IPS-18a (cell line): ENCODE results near the gene ZC3H11A.
"Not testable (repeated sequence)": the region's sequence is repeated elsewhere in the genome, so short reads cannot be mapped to it uniquely, and the experiment has no call there.

Experiments used
- H3K27ac ChIP-seq: one replicate; pipeline ENCODE4 v1.5.1; 2013; ENCODE audit warnings: low read length
- H3K27me3 ChIP-seq: one replicate; pipeline ENCODE4 v1.6.1; 2013; ENCODE audit warnings: mild to moderate bottlenecking, low read length; ENCODE audit not compliant: control insufficient read depth, insufficient read depth
- H3K36me3 ChIP-seq: one replicate; pipeline ENCODE4 v1.6.1; 2013; ENCODE audit warnings: low read depth, low read length; ENCODE audit not compliant: control insufficient read depth
- H3K4me1 ChIP-seq: one replicate; pipeline ENCODE4 v1.6.1; 2013; ENCODE audit warnings: low read depth, low read length; ENCODE audit not compliant: control insufficient read depth
- H3K4me3 ChIP-seq: one replicate; pipeline ENCODE4 v1.5.1; 2013; ENCODE audit warnings: low read length
- H3K9ac ChIP-seq: one replicate; pipeline ENCODE4 v1.6.1; 2013; ENCODE audit warnings: mild to moderate bottlenecking, low read length, moderate library complexity
- H3K9me3 ChIP-seq: one replicate; pipeline ENCODE4 v1.6.1; 2013; ENCODE audit warnings: low read depth, low read length; ENCODE audit not compliant: control insufficient read depth

The ZC3H11A gene

DNA sequence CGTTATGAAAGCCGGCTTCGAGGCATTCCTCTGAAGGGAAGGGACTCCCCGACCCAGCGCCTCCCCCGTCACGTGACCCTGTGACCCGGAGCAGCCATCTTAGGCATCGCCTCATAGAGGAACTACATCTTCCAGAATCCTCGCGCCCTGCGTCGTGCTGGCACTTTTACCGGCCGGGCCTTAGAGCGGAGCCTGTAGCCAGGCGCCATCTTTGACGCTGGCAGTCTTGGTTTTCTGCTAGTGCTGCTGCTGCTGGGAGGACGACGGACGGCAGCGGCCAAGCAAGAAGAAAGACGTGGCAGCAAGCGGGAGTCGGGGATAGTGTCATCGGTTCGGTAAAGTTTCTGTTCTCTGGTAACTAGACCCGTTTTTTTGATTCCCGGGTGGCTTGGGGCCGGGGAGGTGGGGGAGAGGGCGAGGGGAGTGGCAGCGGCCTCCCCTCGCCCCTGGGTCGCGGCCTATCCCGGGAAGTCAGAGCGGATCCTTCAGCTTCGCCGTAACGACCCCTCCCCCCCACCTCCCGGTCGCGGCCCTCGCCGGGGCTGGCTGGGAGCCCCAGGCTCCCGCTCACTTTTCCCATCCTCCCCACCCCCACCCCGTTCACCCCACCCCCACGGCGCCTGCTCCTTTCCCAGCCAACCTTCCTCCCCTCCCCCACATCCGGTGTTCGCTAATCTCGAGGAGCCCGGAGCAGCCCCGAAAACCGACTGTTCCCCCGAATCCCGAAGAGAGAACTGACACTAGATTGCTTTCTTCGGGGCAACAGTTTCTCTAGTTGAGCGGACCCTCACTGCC is at the start of gene ZC3H11A, which contains the start of gene ZBED6:
TSS of gene ZC3H11A (plus strand) at position 183 of the 795 bp plus-strand sequence. CDS start 21,448 bp downstream, outside the sequence.
TSS of gene ZBED6 (plus strand) at position 183 of the 795 bp plus-strand sequence. CDS start 1,900 bp downstream, outside the sequence.
- Histone ChIP-seq H3K27ac (peak within 1 kb of the TSS; percentile 95), H3K36me3 (peaks cover 37% of the 10 kb centered on the region), H3K9me3 (no peaks in the 10 kb centered on the region), H3K9ac (peak within 1 kb of the TSS; percentile 97), H3K4me1 (peaks cover 15% of the 10 kb centered on the region), H3K27me3 (no peaks in the 10 kb centered on the region), H3K4me3 (peak within 1 kb of the TSS; percentile 98)

DNA sequence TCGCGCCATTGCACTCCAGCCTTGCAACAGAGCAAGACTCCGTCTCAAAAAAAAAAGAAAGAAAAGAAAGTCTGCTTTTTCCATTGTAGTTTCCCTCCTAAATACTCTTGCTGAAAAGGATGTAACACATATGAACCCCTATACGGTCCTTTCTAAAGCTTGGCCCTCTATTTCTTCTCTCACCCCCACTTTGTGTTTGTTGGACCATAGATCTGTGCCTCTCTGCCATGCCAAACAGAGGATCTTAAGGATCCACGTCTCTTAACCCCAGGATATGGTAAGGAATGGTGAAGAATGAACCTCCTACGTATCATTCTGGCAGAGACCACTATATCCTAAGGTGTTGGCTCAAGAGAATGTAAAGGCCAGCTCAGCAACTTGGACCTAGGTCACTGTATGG is 49.1 kb upstream of the ZC3H11A start:
- Histone ChIP-seq H3K36me3 (no peaks in the 10 kb centered on the region), H3K9me3 (no peaks in the 10 kb centered on the region), H3K27me3 (no peaks in the 10 kb centered on the region), H3K4me3 (no peak overlapping the region), H3K4me1 (peaks cover 20% of the 10 kb centered on the region), H3K27ac (no peak overlapping the region), H3K9ac (no peak overlapping the region)

DNA sequence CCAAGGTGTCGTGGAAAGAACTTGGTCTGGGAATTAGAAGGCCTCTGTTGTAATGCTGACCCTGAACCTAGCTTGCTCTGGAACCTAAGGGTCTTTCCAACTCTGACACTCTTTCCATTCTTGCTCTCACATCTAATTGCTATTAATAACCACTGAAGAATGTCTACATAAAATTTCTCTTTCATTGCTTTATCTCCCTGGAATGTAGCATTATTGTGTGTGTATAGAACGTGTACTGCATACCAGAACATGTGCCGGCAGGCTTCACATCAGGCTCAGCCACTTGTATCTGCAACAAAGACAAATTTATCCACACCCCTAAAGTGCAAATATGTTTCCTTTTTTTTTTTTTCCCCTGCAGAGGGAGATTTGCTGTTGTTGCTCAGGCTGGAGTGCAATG is 44.4 kb upstream of the ZC3H11A start:
- no peaks in the 10 kb centered on the region for H3K27me3 ChIP-seq
- no peak overlapping the region for H3K9ac ChIP-seq
- no peak overlapping the region for H3K27ac ChIP-seq

DNA sequence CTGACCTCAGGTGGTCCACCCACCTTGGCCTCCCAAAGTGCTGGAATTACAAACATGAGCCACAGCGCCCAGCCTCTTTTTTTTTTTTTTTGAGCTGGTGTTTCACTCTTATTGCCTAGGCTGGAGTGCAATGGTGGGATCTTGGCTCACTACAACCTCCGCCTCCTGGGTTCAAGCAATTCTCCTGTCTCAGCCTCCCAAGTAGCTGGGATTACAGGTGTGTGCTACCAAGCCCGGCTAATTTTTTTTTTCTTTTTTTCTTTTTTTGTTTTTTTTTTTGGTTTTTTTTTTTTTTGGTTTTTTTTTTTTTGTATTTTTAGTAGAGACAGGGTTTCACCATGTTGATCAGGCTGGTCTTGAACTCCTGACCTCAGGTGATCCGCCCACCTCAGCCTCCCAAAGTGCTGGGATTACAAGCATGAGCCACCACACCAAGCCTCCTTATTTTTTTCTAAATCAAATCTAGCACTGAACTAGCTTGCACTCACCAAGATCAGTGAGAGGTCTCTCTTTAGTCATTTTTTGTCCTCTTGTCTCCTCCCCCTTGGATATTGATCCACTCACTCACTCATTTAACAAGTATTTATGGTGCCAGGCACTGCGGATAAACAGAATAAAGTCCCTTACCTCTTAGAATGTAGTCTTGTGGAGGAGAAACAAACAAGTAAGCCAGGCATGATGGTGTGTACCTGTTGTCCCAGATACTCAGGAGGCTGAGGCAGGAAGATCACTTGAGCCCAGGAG is 43.6 kb upstream of the ZC3H11A start:
- not testable (repeated sequence) for H3K9ac ChIP-seq, H3K27me3 ChIP-seq, H3K36me3 ChIP-seq, H3K27ac ChIP-seq, H3K4me1 ChIP-seq, H3K9me3 ChIP-seq, H3K4me3 ChIP-seq

More for the DNA sequence above, 44.4 kb upstream of the ZC3H11A start:
- Histone ChIP-seq H3K4me1 (no peaks in the 10 kb centered on the region), H3K36me3 (no peaks in the 10 kb centered on the region), H3K9me3 (no peaks in the 10 kb centered on the region), H3K4me3 (no peak overlapping the region)

DNA sequence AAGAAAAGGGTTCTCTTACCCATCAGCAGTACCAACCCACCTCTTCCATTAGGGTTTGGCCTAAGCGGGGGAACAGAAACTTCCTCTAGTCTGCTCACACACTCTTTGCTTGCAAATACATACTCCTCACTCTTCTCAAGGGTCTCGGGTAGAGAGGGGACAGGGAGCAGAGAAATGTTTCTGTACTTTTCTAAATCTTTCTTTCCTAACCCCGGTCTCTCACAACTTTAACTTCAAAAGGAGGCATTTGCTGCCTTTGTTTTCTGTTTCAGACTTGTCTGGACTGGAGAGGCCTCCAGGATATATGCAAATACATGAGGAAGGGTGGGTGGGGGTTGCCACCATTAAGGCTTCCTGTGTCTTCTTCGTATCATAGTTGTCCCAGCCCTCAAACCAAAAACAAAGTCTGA is 41.0 kb upstream of the ZC3H11A start:
- no peaks in the 10 kb centered on the region for H3K36me3 ChIP-seq
- no peaks in the 10 kb centered on the region for H3K9me3 ChIP-seq
- H3K9ac ChIP-seq: no peak overlapping the region
- no peaks in the 10 kb centered on the region for H3K27me3 ChIP-seq
- no peaks in the 10 kb centered on the region for H3K4me1 ChIP-seq
- H3K27ac ChIP-seq: no peak overlapping the region
- H3K4me3 ChIP-seq: no peak overlapping the region

DNA sequence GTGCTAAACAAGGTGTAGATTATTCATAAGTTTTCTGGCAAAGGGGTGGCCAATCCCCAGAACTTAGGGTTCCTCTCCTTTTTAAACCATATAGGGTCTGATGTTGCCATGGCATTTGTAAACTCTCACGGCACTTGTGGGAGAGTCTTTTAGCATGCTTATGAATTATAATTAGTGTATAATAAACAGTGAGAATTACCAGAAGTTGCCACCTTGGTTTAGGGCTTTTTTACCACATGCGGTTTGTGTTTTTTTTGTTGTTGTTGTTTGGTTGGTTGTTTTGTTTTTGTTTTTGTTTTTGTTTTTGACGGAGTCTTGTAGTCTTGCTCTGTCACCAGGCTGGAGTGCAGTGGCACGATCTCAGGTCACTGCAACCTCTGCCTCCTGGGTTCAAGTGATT is 39.4 kb upstream of the ZC3H11A start:
- no peaks in the 10 kb centered on the region for H3K36me3 ChIP-seq
- no peak overlapping the region for H3K27ac ChIP-seq
- no peak overlapping the region for H3K9ac ChIP-seq
- no peaks in the 10 kb centered on the region for H3K27me3 ChIP-seq
- H3K9me3 ChIP-seq: no peaks in the 10 kb centered on the region
- H3K4me1 ChIP-seq: no peaks in the 10 kb centered on the region
- no peak overlapping the region for H3K4me3 ChIP-seq

DNA sequence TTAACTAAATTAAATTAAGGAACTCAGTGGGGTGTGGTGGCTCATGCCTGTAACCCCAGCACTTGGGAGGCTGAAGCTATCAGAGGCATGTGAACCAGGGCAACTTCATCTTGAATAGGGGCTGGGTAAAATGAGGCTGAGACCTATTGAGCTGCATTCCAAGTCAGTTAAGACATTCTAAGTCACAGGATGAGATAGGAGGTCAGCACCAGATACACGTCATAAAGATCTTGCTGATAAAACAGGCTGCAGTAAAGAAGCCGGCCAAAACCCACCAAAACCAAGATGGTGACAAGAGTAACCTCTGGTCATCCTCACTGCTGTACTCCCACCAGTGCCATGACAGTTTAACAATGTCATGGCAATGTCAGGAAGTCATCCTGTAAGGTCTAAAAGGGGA is 36.7 kb upstream of the ZC3H11A start:
- H3K9me3 ChIP-seq, H3K27ac ChIP-seq, H3K27me3 ChIP-seq, H3K4me3 ChIP-seq, H3K36me3 ChIP-seq, H3K4me1 ChIP-seq, H3K9ac ChIP-seq: not testable (repeated sequence)

DNA sequence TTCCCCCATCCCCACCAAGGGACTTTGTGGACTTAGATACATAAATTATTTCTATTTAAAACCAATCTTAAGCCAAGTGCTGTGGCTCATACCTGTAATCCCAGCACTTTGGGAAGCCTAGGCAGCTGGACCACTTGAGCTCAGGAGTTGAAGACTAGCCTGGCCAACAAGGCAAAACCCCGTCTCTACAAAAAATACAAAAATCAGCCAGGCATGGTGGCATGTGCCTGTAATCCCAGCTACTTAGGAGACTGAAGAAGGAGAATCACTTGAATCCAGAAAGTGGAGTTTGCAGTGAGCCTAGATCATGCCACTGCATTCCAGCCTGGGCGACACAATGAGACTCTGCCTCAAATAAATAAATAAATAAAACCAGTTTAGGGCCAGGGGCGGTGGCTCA is 34.9 kb upstream of the ZC3H11A start:
- Histone ChIP-seq H3K4me1 (no peaks in the 10 kb centered on the region), H3K9me3 (no peaks in the 10 kb centered on the region), H3K36me3 (no peaks in the 10 kb centered on the region), H3K4me3 (no peak overlapping the region), H3K27ac (no peak overlapping the region), H3K27me3 (no peaks in the 10 kb centered on the region), H3K9ac (no peak overlapping the region)

DNA sequence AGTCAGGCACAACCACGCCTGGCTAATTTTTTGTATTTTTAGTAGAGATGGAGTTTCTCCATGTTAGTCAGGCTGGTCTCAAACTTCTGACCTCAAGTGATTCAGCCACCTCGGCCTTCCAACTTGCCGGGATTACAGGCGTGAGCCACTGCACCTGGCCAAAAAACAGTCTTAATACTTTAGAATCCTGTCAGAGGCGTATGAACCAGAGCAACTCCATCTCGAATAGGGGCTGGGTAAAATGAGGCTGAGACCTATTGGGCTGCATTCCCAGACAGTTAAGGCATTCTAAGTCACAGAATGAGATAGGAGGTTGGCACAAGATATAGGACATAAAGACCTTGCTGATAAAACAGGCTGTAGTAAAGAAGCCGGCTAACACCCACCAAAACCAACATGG is 33.5 kb upstream of the ZC3H11A start:
- H3K27ac ChIP-seq, H3K9ac ChIP-seq, H3K27me3 ChIP-seq, H3K9me3 ChIP-seq, H3K36me3 ChIP-seq, H3K4me3 ChIP-seq, H3K4me1 ChIP-seq: not testable (repeated sequence)

DNA sequence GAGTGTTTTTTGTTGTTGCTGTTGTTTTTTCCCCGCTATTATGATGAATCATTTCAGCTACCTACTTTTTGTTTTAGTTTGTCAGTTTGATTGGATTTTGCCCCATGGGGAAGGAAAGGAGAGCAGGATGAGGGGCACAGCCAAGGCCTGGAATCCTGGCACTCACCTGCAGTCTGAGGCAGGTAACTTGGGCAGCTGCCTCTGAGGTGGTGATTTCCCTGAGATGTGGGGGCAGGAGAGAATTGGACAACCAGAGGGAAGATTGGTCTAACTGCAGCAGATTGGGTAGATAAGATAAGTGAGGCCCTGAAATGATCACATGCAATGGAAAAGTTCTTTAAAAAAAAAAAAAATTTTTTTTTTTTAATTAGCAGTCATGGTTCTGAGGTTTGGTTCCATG is 31.9 kb upstream of the ZC3H11A start:
- Histone ChIP-seq H3K27ac (no peak overlapping the region), H3K4me1 (no peaks in the 10 kb centered on the region), H3K36me3 (no peaks in the 10 kb centered on the region), H3K4me3 (no peak overlapping the region), H3K27me3 (no peaks in the 10 kb centered on the region), H3K9ac (no peak overlapping the region), H3K9me3 (no peaks in the 10 kb centered on the region)

DNA sequence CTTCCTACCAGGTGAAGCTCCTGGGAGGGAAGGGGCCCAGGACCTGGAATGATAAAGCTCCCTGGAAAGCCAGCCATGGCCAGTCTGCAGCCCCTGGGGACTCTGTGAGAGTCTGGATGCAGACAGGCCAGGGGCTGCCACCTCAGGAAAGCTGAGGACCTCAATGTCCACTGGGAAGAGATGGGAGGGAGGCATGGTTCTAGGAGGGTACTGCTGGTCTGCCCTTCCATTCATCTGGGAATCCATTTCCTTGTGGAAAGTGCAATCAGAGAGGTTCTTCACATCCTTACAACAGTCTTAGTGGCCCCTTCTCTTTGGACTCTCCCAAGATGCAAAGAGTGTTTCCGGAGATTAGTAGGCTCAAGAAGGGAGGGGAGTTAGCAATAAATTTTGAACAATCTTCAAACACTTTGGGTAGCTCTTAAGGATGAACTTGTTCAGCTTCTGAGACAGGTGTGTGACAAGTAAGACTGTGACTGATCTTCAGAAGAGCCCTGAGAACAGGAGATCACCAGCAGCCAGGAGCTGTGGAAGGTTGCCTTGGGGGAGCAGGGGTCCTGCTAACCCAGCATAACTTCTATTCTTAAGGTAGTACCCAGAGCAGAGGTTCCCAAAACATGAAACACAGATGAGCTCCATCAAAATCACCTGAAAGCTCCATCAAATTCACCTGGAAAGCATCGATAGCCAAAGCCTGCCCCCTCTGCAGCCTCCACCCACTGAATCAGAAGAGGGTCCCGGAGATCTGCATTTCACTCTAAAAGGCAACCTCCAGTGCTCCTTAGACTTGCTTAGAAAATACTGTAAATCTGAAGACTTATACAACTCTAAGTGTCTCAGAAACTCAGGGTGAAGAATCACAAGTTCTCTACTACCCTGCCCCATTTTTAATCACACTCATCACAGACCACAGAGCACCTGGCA is 31.1 kb upstream of the ZC3H11A start:
- Histone ChIP-seq H3K4me3 (no peak overlapping the region), H3K9ac (no peak overlapping the region), H3K4me1 (no peaks in the 10 kb centered on the region), H3K36me3 (no peaks in the 10 kb centered on the region), H3K27me3 (no peaks in the 10 kb centered on the region), H3K9me3 (no peaks in the 10 kb centered on the region), H3K27ac (no peak overlapping the region)
